Stimulated activated CD4-positive, alpha-beta T cell treated with anti-CD3 and anti-CD28 coated beads, Interleukin-1b, Interleukin-23, amount 100 ng/mL, for 1 hour (primary cell): ENCODE measurements around the gene ZDHHC11.
"Not testable (repeated sequence)": the region's sequence is repeated elsewhere in the genome, so short reads cannot be mapped to it uniquely, and the experiment has no call there.

Experiments used
- DNase-seq, 2 donors: peaks; one replicate each; pipeline ENCODE4 v3.0.0-alpha.2; 2020; ENCODE audit warnings: low read depth in 2 of 2

Gene ZDHHC11

GRCh38 chr5:776862-777711, 73.7 kb downstream of the ZDHHC11 start:
- DNase-seq, result no peak

GRCh38 chr5:775961-776861, 74.6 kb downstream of the ZDHHC11 start:
- DNase-seq, result no peak

- not testable (repeated sequence) for DNase-seq
Observed at GRCh38 chr5:775595-775960, 75.2 kb downstream of the ZDHHC11 start.

- not testable (repeated sequence) for DNase-seq
Observed at GRCh38 chr5:774854-775505, 75.8 kb downstream of the ZDHHC11 start.

- not testable (repeated sequence) for DNase-seq
Observed at GRCh38 chr5:774304-774703, 76.5 kb downstream of the ZDHHC11 start.

GRCh38 chr5:773517-774264, 77.1 kb downstream of the ZDHHC11 start:
- no peak for DNase-seq

GRCh38 chr5:772931-773330, 77.9 kb downstream of the ZDHHC11 start:
- not testable (repeated sequence) for DNase-seq

GRCh38 chr5:772547-772890, 78.3 kb downstream of the ZDHHC11 start:
- DNase-seq, result not testable (repeated sequence)

- DNase-seq, result not testable (repeated sequence)
Observed at GRCh38 chr5:771841-772546, 78.8 kb downstream of the ZDHHC11 start.

GRCh38 chr5:771087-771781, 79.6 kb downstream of the ZDHHC11 start:
- not testable (repeated sequence) for DNase-seq

GRCh38 chr5:770585-770984, 80.2 kb downstream of the ZDHHC11 start:
- DNase-seq, result not testable (repeated sequence)

GRCh38 chr5:769485-770145, 81.2 kb downstream of the ZDHHC11 start:
- DNase-seq, result not testable (repeated sequence)

- no peak for DNase-seq
Observed at GRCh38 chr5:766666-767431, 83.9 kb downstream of the ZDHHC11 start.

- DNase-seq, result no peak
Observed at GRCh38 chr5:765948-766631, 84.7 kb downstream of the ZDHHC11 start.

- no peak for DNase-seq
Observed at GRCh38 chr5:763998-764781, 86.6 kb downstream of the ZDHHC11 start.

- no peak for DNase-seq
Observed at GRCh38 chr5:763397-763796, 87.4 kb downstream of the ZDHHC11 start.

GRCh38 chr5:762996-763395, 87.8 kb downstream of the ZDHHC11 start:
- DNase-seq, result not testable (repeated sequence)
